HG03039 (cell line): ENCODE results near the gene MILR1.
A peak's percentile ranks its signal among the peaks of the same experiment; 100 is the strongest.
"Not testable (repeated sequence)": the region's sequence is repeated elsewhere in the genome, so short reads cannot be mapped to it uniquely, and the experiment has no call there.

Experiments used
- ATAC-seq: cut with Tn5 transposase; IDR thresholded peaks from one replicate; pipeline ENCODE4 v1.9.1; 2021; ENCODE audit warnings: mild to moderate bottlenecking, moderate library complexity; ENCODE audit not compliant: unreplicated experiment

Gene MILR1

DNA sequence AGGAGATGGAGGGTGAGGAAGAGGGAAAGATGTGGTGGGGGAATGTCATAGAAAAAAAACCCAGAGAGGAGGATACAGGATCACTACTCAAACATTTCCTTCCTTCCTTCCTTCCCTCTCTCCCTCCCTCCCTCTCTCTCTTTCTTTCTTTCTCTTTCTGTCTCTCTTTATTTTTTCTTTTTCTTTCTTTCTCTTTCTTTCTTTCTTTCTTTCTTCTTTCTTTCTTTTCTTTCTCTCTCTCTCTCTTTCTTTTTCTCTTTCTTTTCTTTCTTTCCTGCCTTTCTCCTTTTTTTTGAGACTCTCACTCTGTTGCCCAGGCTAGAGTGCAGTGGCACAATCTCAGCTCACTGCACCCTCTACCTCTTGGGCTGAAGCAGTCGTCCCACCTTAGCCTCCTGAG is 17.9 kb downstream of the MILR1 start:
- ATAC-seq, result not testable (repeated sequence)

DNA sequence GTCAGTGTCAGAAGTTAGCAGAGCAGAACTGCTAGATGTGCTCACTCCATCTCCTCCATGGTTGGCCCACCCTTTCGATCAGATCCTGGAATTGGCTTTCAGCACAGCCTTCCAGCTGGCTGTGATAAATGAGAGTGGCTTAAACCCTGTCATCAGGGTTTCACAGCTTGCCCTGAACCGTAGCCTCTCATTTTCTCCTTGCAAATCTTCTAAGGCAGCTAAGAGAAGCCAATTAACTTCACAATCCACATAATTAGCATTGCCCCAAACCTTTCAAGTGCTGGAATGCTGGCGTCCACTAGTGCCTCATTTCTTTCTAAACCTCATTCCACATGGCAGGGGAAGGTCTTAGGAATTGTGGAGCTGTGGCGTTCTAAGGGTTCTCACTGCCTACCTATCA is 21.7 kb downstream of the MILR1 start:
- ATAC-seq, result no peak

DNA sequence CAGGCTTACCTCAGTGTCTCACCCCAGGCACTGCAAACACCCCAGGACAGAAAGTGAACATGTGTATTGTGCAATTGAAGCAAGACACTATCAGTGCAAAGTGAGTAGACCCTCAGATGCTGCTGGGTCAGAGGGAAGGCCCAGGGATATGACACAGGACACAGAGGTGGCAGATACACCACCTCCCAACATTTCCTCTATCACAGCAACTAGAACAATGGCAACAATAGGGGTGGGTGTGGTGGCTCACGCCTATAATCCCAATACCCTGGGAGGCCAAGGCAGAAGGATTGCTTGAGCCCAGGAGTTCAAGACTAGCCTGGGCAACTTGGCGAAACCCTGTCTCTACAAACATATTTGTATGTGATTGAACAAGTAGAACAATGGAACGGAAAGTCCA is 22.5 kb downstream of the MILR1 start:
- no peak for ATAC-seq

DNA sequence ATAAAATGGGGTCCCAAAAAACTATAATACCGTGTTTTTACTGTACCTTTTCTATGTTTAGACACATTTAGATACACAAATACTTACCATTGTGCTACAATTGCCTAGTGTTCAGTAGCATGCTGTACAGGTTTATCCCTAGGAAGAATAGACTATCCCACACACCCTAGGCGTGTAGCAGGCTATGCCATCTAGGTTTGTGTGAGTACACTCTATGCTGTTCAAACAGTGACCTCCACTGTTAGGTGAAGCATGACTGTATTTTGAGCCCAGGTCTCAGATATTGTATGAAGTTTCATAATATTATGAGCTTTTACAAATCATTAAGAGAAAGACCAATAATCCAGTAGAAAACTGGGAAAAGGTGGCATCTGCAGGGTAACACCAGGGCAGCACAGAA is 23.6 kb downstream of the MILR1 start:
- no peak for ATAC-seq

GRCh38 chr17:64477849-64478248 is 28.9 kb downstream of the MILR1 start:
- no peak for ATAC-seq

- ATAC-seq, result no peak
These were observed 32.0 kb downstream of the MILR1 start for GRCh38 chr17:64480951-64481350.

GRCh38 chr17:64484380-64484779 is 35.5 kb downstream of the MILR1 start:
- ATAC-seq, result no peak

DNA sequence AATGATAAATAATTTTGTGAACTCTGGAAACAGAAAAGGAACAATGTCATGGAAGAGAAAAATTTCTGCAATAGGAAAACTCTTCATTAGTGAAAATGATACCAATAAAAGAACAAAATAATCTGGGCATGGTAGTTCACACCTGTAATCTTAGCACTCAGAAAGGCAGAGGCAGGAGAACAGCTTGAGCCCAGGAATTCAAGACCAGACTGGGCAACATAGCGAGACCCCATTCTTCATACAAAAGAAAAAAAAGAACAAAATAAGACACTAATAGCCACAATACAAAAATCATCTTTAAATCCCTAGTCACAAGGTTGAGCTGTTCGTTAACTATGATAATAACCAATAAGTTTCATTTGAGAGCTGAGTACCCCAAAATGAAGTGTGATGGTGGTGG is 39.4 kb downstream of the MILR1 start:
- ATAC-seq, result no peak

DNA sequence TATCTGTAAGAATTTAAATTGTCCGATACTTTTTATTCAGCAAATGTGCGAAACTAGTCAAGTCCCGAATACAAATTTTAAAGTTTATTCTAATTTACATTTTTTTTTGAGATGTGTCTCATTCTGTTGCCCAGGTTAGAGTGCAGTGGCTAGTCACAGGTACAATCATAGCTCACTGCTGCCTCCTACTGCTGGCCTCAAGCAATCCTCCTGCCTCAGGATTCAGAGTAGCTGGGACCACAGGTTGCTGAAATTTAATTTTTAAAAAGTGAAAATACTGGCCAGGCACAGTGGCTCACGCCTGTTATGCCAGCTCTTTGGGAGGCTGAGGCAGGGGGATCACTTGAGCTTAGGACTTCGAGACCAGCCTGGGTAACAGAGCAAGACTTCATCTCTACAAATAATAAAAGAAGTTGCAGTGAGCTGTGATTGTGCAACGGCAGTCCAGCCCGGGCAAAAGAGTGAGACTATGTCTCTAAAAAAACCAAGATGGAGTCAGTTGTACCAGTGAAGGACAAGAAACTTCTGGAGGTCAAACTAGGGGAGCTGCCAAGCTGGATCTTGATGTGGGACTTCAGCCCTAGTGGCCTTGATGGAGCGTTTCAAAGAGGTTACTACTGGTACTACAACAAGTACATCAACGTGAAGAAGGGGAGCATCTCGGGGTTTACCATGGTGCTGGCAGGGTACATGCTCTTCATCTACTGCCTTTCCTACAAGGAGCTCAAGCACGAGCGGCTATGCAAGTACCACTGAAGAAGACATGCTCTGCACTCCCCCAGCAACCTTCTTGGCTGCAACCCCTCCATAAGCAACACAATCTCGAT is 42.3 kb downstream of the MILR1 start:
- ATAC-seq, result no peak

- no peak for ATAC-seq
These were observed 43.1 kb downstream of the MILR1 start for GRCh38 chr17:64491994-64492393.

GRCh38 chr17:64492481-64493109 is 43.7 kb downstream of the MILR1 start:
- no peak for ATAC-seq

- ATAC-seq, result no peak
These were observed 45.2 kb downstream of the MILR1 start for GRCh38 chr17:64494121-64494520.

DNA sequence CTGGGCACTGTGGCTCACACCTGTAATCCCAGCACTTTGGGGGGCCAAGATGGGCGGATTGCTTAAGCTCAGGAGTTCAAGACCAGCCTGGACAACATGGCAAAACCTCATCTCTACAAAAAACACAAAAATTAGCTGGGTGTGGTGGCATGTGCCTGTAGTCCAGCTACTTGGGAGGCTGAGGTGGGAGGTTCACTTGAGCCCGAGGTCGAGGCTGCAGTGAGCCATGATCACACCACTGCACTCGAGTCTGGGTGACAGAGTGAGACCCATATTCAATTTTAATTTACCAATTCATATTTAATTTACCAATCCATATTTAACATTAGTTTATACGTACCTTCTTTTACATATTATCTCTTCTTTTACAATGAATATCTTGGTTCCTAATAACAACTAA is 46.4 kb downstream of the MILR1 start:
- ATAC-seq, result not testable (repeated sequence)

DNA sequence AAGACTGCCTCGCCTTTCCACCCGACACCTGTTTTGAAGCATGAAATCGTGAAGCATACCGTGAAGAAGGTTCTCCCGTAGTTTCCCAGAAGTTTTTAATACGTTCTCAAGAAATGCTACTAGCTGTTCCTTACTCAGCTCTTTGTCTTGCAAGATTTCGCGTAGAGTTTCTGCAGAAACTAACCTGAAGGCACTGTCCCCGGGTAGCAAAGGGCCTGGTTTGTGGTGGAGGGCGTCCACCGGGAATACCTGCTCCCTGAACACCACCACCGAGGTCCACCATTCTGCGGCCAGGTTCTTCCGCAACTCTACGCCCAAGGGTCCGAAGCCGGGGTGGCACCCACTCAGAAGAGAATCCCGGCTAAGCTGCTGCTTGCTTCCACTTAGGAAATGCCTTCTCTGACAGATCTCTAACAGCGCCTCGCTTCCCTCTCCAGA is 47.5 kb downstream of the MILR1 start:
- ATAC-seq, result no peak

GRCh38 chr17:64496786-64497564 is 48.1 kb downstream of the MILR1 start, which contains the start of gene POLG2:
TSS of gene POLG2 (minus strand) at chr17:64497054. CDS start at chr17:64496968, 86 bp downstream.
- peak; percentile 85 for ATAC-seq

DNA sequence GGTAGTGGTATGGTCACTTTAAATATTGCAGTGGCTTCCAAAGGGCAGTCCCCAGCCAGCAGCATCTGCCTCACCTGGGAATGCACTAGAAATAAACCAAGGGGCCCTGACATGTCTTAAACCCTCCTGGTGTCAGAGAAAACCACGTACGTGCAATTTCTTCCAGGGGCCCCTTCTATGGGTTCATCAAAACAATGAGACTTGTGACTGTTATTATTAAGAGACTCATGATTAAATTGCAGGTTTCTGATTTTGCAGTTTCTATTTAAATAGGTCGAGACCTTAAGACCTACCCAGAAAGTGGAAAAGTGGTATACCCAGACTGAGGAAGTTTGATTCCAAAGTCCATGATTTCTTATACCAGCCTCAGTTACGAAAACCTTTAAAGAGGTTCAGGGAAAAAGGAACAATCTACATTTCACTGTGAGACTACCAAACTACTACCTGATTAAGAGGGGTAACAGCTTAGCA is 48.7 kb downstream of the MILR1 start:
- no peak for ATAC-seq

DNA sequence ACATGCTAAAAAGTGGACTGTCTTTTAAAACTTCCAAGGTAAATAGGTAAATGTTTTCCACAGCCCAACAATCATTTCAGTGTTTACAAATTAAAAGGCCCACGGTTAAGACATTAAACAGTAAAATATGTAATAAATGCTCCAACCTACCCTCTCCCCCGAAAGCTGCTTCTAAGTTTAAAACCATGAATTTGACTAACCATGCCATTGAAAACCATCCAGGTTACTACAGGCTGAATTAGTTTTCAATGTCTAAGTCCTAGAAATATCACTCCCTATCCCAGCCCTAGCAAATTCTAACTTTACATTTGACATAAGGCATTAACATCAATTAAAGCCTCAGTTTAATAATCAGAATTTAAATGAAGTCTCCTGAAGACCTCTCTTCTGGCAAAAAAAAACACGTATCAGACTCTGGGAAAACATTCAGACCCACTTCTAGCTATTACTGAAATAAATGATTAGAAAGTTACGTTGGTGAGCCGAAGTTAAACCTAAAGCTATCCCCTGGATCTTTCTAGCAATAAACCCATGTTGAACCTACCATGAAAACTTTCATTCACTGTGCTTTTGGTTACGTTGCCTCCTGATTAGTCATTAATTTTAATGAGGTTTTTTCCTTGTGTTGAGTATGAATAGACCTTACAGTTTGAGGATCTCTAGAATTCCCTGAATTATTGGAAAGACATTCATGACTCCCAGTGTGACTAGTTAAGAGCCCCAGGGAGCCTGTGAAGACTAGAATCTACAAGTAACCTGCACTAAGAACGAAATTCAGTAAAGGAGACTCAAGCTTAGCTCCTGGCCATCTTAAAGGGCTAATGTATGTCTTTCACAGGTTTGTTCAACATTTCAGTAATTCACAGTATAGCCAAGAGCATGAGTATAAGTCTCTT is 49.6 kb downstream of the MILR1 start:
- no peak for ATAC-seq

- ATAC-seq, result no peak
These were observed 51.0 kb downstream of the MILR1 start for GRCh38 chr17:64499805-64500486.

DNA sequence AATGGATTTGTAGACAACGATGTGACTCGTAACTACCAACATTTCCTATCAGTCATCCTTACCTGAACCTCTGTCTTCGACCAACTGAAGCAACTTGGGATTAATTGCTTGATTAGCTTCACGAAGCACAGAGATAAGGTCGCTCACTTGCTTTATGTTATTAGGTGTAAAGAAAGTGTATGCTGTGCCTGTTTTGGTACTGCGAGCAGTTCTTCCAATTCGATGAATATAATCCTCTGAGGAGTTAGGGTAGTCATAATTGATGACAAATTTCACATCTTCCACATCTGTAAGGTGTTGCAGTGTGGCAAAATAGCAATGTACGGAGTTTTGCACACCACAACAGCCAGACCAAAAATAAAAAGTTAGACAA is 51.6 kb downstream of the MILR1 start:
- ATAC-seq, result no peak
